ENCODE measurements around the gene STOM.

Gene STOM

GRCh38 chr9:121309833-121310425, 60.1 kb downstream of the STOM start:
- Histone ChIP-seq H3K27me3 (replicated peaks; ENCODE audit: insufficient read depth, low read length) (no peaks in the 10 kb centered on the region), H4K20me1 (ENCODE audit: insufficient read depth, low read length) (no peaks in the 10 kb centered on the region), H3K9me2 (replicated peaks; ENCODE audit: insufficient read depth, low read length) (no peaks in the 10 kb centered on the region), H3K9me3 (replicated peaks; ENCODE audit: insufficient read depth, low read length) (no peaks in the 10 kb centered on the region), H3K36me3 (replicated peaks; ENCODE audit: insufficient read depth, low read length) (no peaks in the 10 kb centered on the region), H3K9ac (ENCODE audit: low read length) (no peak overlapping the region), H3K4me3 (ENCODE audit: low read length) (no peak overlapping the region), H3K4me2 (ENCODE audit: low read depth, low read length) (no peak overlapping the region), H3F3A (ENCODE audit: insufficient read depth, low read length) (no peaks in the 10 kb centered on the region), H2AFZ (ENCODE audit: low read length) (no peak overlapping the region), H3K27ac (ENCODE audit: low read length) (no peak overlapping the region), H3K4me1 (ENCODE audit: low read length) (0 out of 2 replicates have a peak, but pooled peaks cover 4% of the 10 kb centered on the region), H3K79me2 (ENCODE audit: low read length) (no peaks in the 10 kb centered on the region)
- no peak for TF ChIP-seq EZH2phosphoT487 (IDR thresholded peaks at IDR 0.05; ENCODE audit: low read length)
- no peak for TF ChIP-seq EZH2 (optimal IDR thresholded peaks at IDR 0.05; ENCODE audit: low read depth, low read length)
- TF ChIP-seq CTCF (IDR thresholded peaks at IDR 0.05; ENCODE audit: low read length): no peak
- DNase-seq: no peak

DNA sequence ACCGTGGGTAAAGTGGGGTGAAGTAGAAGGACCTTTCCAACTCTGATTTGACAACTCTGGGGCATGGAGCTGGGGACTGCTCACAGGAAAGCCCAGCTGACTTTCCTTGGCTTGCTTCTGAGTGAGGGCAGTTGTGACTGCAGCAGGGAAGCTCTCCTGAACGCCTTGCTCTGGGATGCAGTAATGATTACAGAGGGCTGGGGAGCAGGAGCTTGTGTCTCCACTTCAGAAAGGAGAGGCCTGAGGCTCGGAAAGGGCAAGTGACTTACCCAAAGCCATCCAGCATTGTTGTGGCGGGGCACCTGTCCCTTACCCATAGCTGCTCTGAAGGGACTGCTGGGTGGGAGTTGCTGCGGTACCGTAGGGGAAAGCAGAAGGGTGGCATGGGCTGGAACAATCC, 60.9 kb downstream of the STOM start:
- no peak overlapping the region for H2AFZ ChIP-seq (ENCODE audit: low read length)
- H3K9me2 ChIP-seq (replicated peaks; ENCODE audit: insufficient read depth, low read length): no peaks in the 10 kb centered on the region
- no peaks in the 10 kb centered on the region for H3K79me2 ChIP-seq (ENCODE audit: low read length)
- no peak overlapping the region for H3K27ac ChIP-seq (ENCODE audit: low read length)
- no peak overlapping the region for H3K9ac ChIP-seq (ENCODE audit: low read length)
- H3K36me3 ChIP-seq (replicated peaks; ENCODE audit: insufficient read depth, low read length): no peaks in the 10 kb centered on the region
- no peak for DNase-seq
- no peak overlapping the region for H3K4me3 ChIP-seq (ENCODE audit: low read length)
- TF ChIP-seq EZH2 (optimal IDR thresholded peaks at IDR 0.05; ENCODE audit: low read depth, low read length) (no peak), CTCF (IDR thresholded peaks at IDR 0.05; ENCODE audit: low read length) (no peak), EZH2phosphoT487 (IDR thresholded peaks at IDR 0.05; ENCODE audit: low read length) (no peak)
- 0 out of 2 replicates have a peak, but pooled peaks cover 4% of the 10 kb centered on the region for H3K4me1 ChIP-seq (ENCODE audit: low read length)
- no peaks in the 10 kb centered on the region for H3K27me3 ChIP-seq (replicated peaks; ENCODE audit: insufficient read depth, low read length)
- no peaks in the 10 kb centered on the region for H3K9me3 ChIP-seq (replicated peaks; ENCODE audit: insufficient read depth, low read length)
- no peaks in the 10 kb centered on the region for H3F3A ChIP-seq (ENCODE audit: insufficient read depth, low read length)
- no peaks in the 10 kb centered on the region for H4K20me1 ChIP-seq (ENCODE audit: insufficient read depth, low read length)
- H3K4me2 ChIP-seq (ENCODE audit: low read depth, low read length): no peak overlapping the region

GRCh38 chr9:121308765-121309164, 61.3 kb downstream of the STOM start:
- Histone ChIP-seq H4K20me1 (ENCODE audit: insufficient read depth, low read length) (no peaks in the 10 kb centered on the region), H3K4me1 (ENCODE audit: low read length) (0 out of 2 replicates have a peak, but pooled peaks cover 4% of the 10 kb centered on the region), H3K4me2 (ENCODE audit: low read depth, low read length) (no peak overlapping the region), H2AFZ (ENCODE audit: low read length) (no peak overlapping the region), H3K9me2 (replicated peaks; ENCODE audit: insufficient read depth, low read length) (no peaks in the 10 kb centered on the region), H3F3A (ENCODE audit: insufficient read depth, low read length) (no peaks in the 10 kb centered on the region), H3K27me3 (replicated peaks; ENCODE audit: insufficient read depth, low read length) (no peaks in the 10 kb centered on the region), H3K79me2 (ENCODE audit: low read length) (no peaks in the 10 kb centered on the region), H3K36me3 (replicated peaks; ENCODE audit: insufficient read depth, low read length) (no peaks in the 10 kb centered on the region), H3K27ac (ENCODE audit: low read length) (no peak overlapping the region), H3K9me3 (replicated peaks; ENCODE audit: insufficient read depth, low read length) (no peaks in the 10 kb centered on the region), H3K4me3 (ENCODE audit: low read length) (no peak overlapping the region), H3K9ac (ENCODE audit: low read length) (no peak overlapping the region)
- no peak for TF ChIP-seq CTCF (IDR thresholded peaks at IDR 0.05; ENCODE audit: low read length)
- TF ChIP-seq EZH2phosphoT487 (IDR thresholded peaks at IDR 0.05; ENCODE audit: low read length): no peak
- TF ChIP-seq EZH2 (optimal IDR thresholded peaks at IDR 0.05; ENCODE audit: low read depth, low read length): no peak
- DNase-seq: no peak

All from MM.1S (cell line).